AG09309 (cell line): ENCODE measurements around the gene ARNT2.
A peak's percentile ranks its signal among the peaks of the same experiment; 100 is the strongest.

Experiments
- DNase-seq: peaks from one replicate; pipeline ENCODE4 v3.0.0-alpha.2; 2010; ENCODE audit warnings: low read depth
- H3K4me3 ChIP-seq: 2 replicates; pipeline ENCODE4 v1.5.1; 2011; ENCODE audit warnings: mild to moderate bottlenecking, low read depth, low read length, moderate library complexity; ENCODE audit not compliant: control insufficient read depth
- TF ChIP-seq, protein P1 (sequence below): IDR thresholded peaks from 2 replicates; pipeline ENCODE4 v1.5.1; 2011; ENCODE audit warnings: mild to moderate bottlenecking, low read depth, low read length, inconsistent platforms; ENCODE audit not compliant: insufficient read depth, control insufficient read depth; ENCODE audit errors: missing control alignments

ARNT2 gene

DNA sequence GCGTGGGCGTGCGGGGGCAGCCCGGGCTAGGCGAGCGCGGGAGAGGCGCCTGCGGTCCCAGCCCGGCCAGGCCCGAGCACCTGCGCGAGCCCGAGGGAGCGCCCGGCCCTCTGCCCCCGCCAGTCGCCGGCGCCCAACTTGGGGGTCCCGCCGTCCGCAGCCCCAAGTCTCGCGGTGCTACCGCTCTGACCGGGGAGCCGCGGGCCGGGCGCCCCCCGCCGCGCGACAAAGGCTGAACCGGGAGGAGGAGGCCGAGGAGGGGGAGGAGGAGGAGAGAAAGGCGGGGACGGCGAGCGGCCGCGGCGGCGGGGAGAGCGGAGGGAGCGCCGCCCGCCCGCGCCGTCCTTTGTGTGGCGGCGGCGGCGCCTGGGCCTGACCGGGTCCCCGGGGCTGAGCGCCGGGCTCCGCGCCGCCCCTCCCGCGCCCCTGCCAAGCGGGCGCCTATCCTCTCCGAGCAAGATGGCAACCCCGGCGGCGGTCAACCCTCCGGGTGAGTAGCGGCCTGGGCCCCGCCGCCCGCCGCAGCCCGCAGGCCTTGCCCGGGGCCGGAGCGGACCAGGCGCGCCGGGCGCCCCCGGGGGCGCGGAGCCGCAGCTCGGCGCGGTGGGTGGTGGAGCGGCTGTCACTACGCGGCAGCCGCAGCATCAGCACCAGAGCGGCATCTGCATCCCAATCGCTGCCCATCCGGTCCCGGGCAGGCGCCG is at the start of gene ARNT2:
ARNT2 (plus strand) TSS at position 326 of the 704 bp plus-strand sequence; CDS start at position 460, 134 bp downstream.
- peak within 1 kb of the TSS; percentile 39 for H3K4me3 ChIP-seq
- TF ChIP-seq, protein P1, sequence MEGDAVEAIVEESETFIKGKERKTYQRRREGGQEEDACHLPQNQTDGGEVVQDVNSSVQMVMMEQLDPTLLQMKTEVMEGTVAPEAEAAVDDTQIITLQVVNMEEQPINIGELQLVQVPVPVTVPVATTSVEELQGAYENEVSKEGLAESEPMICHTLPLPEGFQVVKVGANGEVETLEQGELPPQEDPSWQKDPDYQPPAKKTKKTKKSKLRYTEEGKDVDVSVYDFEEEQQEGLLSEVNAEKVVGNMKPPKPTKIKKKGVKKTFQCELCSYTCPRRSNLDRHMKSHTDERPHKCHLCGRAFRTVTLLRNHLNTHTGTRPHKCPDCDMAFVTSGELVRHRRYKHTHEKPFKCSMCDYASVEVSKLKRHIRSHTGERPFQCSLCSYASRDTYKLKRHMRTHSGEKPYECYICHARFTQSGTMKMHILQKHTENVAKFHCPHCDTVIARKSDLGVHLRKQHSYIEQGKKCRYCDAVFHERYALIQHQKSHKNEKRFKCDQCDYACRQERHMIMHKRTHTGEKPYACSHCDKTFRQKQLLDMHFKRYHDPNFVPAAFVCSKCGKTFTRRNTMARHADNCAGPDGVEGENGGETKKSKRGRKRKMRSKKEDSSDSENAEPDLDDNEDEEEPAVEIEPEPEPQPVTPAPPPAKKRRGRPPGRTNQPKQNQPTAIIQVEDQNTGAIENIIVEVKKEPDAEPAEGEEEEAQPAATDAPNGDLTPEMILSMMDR = no peak
- no peak for DNase-seq

DNA sequence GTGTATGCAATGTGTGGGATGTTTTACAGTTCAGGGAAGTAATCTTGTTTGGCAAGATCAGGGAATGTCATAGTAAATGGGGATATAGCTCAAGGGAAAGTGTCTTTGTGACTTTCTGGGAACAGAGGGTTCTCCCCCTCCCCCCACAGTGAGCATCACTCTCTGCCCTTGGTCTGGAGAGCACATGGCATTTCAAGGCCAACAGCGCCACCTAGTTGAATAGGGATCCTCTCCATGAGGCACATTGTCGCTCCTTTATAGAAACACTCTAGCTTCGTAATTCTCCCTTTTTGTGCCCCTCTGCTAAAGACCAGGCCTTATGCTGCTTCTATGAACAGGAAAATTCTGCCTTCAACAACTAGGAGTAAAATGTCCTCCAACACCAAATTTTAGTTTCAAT is 37.1 kb upstream of the ARNT2 start:
- no peak for DNase-seq
- H3K4me3 ChIP-seq = no peak overlapping the region
- TF ChIP-seq, protein P1 = no peak

DNA sequence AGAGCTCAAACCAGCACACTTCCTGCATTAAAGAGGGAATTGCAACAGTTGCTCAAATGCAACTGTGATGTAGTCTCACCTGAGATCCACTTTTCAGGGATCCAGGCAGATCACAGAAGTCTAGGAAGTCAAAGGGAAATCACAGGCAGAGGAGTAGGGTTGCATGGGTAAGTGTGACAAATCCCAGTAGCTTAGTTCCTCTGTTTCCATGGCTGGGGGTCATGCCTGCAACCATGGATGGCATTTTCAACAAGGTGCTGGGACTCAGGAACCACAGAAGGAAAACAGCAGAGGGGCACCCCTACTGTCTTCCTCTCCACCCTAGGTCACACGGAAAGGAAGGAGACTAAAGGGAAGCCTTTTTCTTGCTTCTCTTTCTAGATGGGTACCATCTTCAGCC is 36.5 kb upstream of the ARNT2 start:
- no peak overlapping the region for H3K4me3 ChIP-seq
- no peak for DNase-seq
- TF ChIP-seq, protein P1 = no peak

DNA sequence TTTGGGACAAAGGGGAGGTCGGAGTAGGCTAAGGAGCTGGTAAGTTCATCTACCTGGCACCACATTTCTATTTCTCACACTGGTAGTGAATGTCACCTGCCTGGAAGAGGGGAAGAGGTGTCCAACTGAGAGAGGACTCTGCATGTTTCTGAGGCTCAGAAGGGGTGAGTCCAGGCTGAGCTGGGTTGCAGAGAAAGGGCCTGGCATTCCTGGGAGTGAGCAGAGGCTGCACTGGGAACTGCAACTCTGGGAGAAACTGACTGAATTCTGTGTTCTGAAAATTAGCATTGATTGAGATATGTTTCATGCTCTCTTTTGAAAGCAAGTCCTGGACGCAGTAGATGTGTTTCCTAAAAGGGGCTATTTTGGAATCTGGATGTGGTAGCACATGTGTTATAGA is 32.3 kb upstream of the ARNT2 start:
- TF ChIP-seq, protein P1 = no peak
- DNase-seq = no peak
- no peak overlapping the region for H3K4me3 ChIP-seq

DNA sequence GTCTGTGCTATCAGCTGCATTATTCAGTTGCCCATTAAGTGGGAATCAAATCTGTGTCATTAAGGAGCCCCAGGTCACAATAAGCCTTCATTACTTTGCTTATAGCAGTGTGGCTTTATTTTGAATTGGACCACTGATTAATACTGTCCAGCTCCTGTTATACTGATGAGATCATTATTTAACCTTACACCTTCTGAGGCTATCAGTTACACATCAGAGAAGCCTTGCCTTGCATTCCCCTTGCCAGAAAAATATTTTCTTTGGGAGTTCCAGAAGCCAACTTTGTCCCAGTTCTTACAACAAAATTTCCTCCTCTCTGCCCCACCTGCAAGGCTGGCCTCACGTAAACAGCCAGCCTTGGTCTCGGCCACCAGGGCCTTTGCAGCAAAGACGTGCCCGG is 29.7 kb upstream of the ARNT2 start:
- no peak for DNase-seq
- TF ChIP-seq, protein P1 = no peak
- no peak overlapping the region for H3K4me3 ChIP-seq

DNA sequence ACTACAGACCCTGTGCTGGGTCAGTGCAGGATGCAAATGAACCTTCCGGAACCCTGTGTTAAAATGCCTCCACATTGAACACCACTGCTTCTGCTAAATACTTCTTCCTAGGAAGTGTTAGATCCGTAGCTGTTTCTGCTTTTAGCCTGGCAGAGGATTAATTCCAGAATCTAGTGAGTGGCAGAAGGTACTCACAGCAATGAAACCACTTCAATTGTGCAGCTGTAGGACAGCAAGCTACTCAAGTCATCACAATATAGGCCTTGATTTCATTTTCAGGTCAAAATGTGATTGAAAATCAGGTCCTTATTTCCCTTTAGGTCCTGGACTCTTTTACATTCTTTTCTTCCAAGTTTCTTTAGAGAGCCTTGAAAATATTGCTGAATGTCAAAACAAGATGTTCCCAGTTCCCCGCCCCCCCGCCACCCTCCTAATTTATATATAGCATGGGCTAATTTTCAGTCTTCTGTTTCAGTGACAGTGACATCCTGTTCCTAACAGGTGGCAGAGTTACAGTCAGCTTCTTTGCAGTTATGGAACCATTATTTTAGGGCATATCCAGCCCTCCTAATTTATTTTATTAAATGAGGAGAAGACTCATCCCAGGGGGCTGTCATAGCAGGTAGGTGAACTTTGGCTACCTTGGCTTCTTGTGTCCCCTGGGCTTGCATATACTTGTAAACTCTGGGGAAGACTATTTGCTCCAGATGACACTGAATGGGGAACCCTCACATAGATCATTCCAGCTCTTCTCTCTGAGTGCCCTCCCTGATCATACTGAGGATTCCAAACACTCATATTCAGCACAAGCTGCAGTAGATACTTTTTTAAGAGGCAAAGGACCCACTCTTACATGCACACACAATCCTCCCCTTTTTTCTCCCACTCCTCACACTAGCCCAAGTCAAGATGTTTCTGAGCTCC is 28.0 kb upstream of the ARNT2 start:
- TF ChIP-seq, protein P1 = no peak
- H3K4me3 ChIP-seq = no peak overlapping the region
- no peak for DNase-seq
